ENCODE measurements around the gene NTSR1.

The NTSR1 gene

DNA sequence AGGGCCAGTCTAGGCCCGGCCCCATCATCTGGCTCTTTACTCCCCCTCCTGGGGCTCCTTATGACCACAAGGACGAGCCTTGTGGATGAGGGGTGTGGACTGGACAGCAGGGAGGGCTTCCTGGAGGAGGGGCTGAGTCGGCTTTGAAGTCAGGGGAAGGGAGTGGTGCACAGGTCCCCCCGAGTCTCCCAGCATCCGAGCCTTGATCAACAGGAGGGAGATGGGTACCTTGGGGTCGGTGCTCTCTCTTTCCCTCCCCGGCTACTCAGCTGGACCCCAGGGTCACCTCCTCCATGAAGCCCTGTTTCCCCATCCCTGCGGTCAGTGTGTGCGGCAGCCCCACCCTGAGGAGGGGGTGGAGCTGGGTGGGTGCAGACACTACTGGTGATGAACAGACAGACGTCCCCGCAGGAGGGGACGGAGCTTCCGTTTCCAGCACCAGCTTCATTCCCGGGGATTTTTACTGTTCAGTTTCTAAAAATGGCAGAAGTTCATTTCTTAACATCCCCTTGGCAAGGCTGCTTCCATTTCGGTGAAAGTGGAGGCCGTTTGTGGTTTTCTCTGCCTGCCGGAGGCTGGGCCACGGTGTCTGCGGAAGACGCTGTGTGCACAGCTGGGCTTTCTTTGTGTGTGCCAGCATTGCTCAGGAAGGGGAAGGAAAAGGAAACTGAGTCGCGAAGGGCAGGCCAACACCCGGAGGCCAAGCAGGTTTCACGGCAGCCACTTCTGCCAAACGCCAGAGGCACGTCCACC is 19.6 kb downstream of the NTSR1 start:
- Mint-ChIP-seq H3K27ac (no peak overlapping the region), H3K4me1 (ENCODE audit: low read depth) (peaks cover 6% of the 10 kb centered on the region), H3K27me3 (no peaks in the 10 kb centered on the region), H3K36me3 (ENCODE audit: low read depth) (no peaks in the 10 kb centered on the region), H3K4me3 (no peak overlapping the region), H3K9me3 (no peaks in the 10 kb centered on the region)

DNA sequence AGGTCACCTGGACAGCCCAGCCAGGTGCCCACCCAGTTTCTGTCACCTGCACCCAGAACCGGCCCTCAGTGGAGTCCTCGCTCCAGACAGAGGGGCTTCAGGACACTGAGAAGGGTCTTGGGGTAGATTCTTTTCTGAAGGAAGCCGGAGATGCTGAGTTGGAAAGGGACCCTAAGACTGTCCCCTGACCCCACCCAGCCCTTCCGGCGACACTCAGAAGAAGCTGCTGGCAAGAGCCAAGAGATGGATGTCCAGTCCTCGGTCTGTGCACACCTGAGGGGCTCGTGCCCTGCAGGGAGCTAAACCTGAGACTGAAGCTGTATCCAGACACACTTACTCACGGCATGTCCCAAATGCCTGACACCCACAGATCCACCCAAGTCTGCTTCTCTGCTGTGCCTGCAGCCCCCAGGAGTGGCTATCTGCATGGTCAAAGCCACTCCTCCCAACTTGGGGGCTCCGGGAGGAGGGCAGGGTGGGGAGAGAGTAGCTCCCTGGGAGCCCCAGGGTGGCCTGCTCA is 20.2 kb downstream of the NTSR1 start:
- Mint-ChIP-seq H3K4me1 (ENCODE audit: low read depth) (peaks cover 6% of the 10 kb centered on the region), H3K4me3 (no peak overlapping the region), H3K27ac (no peak overlapping the region), H3K36me3 (ENCODE audit: low read depth) (no peaks in the 10 kb centered on the region), H3K9me3 (no peaks in the 10 kb centered on the region), H3K27me3 (no peaks in the 10 kb centered on the region)

DNA sequence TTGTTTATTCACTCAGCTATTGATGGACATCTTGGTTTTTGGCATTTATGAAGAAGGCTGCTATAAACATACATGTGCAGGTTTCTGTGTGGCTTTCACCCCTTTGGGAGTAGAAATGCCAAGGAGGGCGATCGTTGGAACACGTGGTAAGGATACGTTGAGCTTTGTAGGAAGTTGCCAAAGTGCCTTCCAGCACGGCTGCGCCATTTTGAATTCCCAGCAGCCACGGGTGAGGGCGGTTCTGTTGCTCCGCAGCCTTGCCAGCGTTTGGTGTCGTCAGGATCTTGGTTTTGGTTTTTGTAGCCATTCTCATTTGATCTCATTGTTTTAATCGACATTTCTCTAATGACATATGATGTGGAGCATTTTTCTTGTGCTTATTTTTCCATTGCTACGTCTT is 21.8 kb downstream of the NTSR1 start:
- H3K9me3 Mint-ChIP-seq = no peaks in the 10 kb centered on the region
- H3K4me1 Mint-ChIP-seq (ENCODE audit: low read depth) = peaks cover 10% of the 10 kb centered on the region
- H3K27ac Mint-ChIP-seq = no peak overlapping the region
- H3K27me3 Mint-ChIP-seq = no peaks in the 10 kb centered on the region
- no peaks in the 10 kb centered on the region for H3K36me3 Mint-ChIP-seq (ENCODE audit: low read depth)
- H3K4me3 Mint-ChIP-seq = no peak overlapping the region

DNA sequence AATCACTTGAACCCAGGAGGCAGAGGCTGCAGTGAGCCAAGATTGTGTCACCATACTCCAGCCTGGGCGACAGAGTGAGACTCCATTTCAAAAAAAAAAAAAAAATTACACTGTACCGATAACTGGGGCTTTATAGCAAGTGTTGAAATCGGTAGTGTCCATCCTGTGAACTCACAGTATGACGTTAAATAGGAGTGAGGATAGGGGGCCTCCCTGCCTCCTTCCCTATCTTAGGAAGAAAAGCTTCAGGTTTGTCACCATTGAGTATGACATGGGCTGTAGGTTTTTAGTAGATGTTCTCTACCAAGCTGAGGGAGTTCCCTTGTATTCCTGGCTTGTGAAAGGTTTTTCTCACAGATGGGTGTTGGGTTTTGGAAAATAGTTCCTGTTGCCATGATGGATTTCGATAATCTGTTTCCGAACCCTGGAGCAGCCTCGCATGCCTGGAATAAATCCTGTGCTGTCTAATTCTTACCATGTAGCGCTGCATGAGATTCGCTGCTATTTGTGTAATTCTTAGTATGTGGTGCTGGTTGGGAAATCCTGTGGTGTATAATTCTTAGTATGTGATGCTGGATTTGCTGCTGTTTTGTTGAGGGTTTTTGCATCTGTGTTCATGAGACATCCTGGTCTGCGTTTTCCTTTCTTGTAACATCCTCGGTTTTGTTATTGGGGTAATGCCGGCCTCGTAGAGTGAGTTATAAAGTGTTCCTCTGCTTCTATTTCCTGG is 23.6 kb downstream of the NTSR1 start:
- Mint-ChIP-seq H3K27me3 (no peaks in the 10 kb centered on the region), H3K4me3 (no peak overlapping the region), H3K9me3 (no peaks in the 10 kb centered on the region), H3K36me3 (ENCODE audit: low read depth) (no peaks in the 10 kb centered on the region), H3K27ac (no peak overlapping the region), H3K4me1 (ENCODE audit: low read depth) (peaks cover 10% of the 10 kb centered on the region)

DNA sequence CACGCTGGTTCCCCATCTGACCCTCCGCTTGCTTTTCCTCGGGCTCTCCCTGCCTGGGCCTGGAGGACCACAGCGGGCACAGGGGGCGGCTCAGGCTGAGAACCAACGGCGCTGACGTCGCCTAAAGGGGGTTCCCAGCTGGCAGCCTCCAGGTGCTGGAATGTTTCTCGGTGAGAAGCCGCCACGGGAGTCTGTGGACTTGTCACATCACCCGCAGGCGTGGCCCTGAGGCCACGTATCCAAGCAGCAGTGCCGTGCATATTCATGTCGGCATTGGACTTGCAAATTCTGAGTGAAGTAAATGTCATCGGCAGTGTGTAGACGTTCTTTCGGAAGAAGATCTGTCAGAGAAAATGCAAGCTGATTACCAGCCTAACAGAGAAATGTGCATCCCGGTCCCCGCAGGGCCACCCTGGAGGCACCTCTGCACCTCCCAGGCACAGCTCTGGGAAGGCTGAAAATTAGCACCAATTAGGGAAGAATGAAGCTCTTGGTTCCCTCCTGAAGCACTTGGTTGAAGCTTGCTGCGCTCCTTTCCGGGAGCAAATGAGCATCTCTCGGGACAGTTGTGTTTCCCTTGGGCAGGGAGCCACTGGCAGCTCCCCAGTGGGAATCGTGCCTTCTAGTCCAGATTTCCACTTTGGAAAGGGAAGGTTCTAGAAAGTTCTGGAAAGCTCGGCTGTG is 24.3 kb downstream of the NTSR1 start:
- H3K27ac Mint-ChIP-seq = no peak overlapping the region
- H3K4me3 Mint-ChIP-seq = no peak overlapping the region

DNA sequence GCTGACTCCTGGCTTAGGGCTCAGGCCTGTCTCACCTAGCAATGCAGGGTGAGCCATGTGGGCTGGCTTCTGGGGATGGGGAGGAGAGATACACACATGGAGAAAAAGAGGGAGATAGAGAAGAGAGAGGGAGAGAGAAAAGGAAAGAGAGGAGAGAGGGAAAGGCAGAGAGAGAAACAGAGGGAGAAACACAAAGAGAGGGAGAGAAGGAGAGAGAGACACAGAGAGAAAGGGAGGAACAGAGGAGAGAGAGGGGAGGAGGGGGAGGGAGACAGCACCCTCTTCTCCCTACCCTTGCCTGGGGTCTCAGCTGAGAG is 24.8 kb downstream of the NTSR1 start:
- H3K27ac Mint-ChIP-seq = no peak overlapping the region
- H3K4me3 Mint-ChIP-seq = no peak overlapping the region
- no peaks in the 10 kb centered on the region for H3K36me3 Mint-ChIP-seq (ENCODE audit: low read depth)
- no peaks in the 10 kb centered on the region for H3K27me3 Mint-ChIP-seq
- H3K4me1 Mint-ChIP-seq (ENCODE audit: low read depth) = peaks cover 6% of the 10 kb centered on the region
- H3K9me3 Mint-ChIP-seq = no peaks in the 10 kb centered on the region

More for the DNA sequence above, 24.3 kb downstream of the NTSR1 start:
- peaks cover 10% of the 10 kb centered on the region for H3K4me1 Mint-ChIP-seq (ENCODE audit: low read depth)
- no peaks in the 10 kb centered on the region for H3K36me3 Mint-ChIP-seq (ENCODE audit: low read depth)
- H3K9me3 Mint-ChIP-seq = no peaks in the 10 kb centered on the region
- no peaks in the 10 kb centered on the region for H3K27me3 Mint-ChIP-seq

DNA sequence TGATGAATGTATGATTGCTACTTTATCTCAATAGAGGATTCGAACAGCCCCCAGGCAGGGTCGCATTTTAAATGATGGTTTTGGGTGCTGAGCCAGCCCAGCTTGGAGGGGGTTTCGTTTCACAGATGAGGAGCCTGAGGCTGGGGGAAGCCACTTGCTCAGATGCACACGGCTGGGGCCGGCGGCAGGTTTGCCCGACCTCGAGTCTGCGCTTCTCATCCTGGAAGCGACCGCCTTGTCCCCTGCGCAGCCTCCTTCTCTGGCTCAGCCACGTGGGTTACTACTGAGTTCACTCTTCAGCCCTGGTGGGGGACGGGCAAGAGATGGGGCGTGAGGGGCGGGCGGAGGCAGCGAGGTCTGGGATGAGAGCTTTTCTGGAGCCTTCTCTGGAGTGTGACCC is 25.3 kb downstream of the NTSR1 start:
- Mint-ChIP-seq H3K27me3 (no peaks in the 10 kb centered on the region), H3K27ac (no peak overlapping the region), H3K4me3 (no peak overlapping the region), H3K36me3 (ENCODE audit: low read depth) (no peaks in the 10 kb centered on the region), H3K9me3 (no peaks in the 10 kb centered on the region), H3K4me1 (ENCODE audit: low read depth) (peaks cover 9% of the 10 kb centered on the region)

DNA sequence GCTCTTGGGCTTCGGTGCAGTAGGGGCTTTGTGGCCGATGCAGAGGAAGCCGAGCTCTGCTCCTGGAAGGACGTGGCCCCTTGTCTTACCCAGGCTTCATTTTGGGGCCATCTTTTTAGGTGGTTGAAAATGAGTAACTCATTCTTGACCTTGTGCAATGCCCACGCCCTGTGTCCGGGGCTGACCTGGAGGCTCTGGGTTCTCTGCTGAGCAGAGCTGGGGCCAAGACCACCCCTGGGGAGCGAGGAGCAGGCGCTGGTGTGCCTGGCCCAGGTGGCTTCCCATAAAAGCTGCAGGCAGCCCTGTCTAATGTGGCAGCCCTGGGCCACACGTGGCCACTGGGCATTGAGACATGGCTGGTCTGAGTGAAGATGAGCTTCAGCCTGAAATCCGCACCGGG is 25.7 kb downstream of the NTSR1 start:
- no peak overlapping the region for H3K4me3 Mint-ChIP-seq

DNA sequence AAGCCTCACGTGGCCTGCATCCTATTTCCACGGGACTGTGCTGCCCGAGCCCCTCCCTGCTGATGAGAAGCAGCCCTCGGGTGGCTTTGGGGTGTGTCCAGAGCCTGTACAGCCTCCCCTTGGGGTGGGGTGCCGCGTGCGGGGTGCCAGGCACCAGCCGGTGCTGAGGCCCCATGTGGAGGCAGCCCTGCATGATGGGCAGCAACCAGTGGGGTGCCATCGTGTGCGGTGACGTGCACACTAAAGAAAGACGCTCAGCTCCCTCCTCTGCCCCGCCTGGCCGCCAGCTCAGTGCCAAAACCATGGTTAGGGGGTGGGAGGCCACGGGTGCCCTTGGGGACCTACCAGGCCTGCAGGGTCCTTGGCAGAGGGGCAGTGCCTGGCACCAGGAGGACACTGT is 26.2 kb downstream of the NTSR1 start:
- H3K27ac Mint-ChIP-seq = no peak overlapping the region
- H3K4me3 Mint-ChIP-seq = no peak overlapping the region
- peaks cover 19% of the 10 kb centered on the region for H3K4me1 Mint-ChIP-seq (ENCODE audit: low read depth)
- H3K36me3 Mint-ChIP-seq (ENCODE audit: low read depth) = no peaks in the 10 kb centered on the region
- no peaks in the 10 kb centered on the region for H3K27me3 Mint-ChIP-seq
- H3K9me3 Mint-ChIP-seq = no peaks in the 10 kb centered on the region

More for the DNA sequence above, 25.7 kb downstream of the NTSR1 start:
- Mint-ChIP-seq H3K9me3 (no peaks in the 10 kb centered on the region), H3K27me3 (no peaks in the 10 kb centered on the region), H3K27ac (no peak overlapping the region), H3K36me3 (ENCODE audit: low read depth) (no peaks in the 10 kb centered on the region), H3K4me1 (ENCODE audit: low read depth) (peaks cover 14% of the 10 kb centered on the region)

DNA sequence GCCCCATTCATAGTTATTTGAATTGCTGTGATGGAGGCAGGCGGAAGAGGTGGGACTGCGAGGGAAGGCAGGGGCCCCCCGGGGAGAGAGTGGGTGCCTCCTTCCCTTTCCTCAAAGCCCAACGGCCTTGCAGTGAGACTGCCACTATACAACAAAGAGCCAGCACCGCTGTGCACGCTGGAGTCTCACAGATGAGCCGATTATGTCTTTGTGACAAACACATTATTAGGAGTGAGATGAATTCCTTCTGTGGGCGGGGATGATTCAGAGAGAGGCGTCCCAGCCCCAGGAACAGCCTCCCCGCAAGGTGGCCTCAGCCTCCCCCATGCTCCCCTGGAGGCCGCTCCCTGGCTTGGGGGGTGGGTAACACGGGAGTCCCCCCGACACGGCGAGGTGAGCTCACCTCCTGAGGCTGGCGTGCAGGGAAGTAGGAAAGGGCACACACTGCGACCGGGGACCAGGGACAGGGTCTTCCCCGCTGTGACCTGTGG is 26.7 kb downstream of the NTSR1 start:
- H3K4me3 Mint-ChIP-seq = no peak overlapping the region
- H3K27me3 Mint-ChIP-seq = no peaks in the 10 kb centered on the region
- no peaks in the 10 kb centered on the region for H3K9me3 Mint-ChIP-seq
- H3K4me1 Mint-ChIP-seq (ENCODE audit: low read depth) = peaks cover 24% of the 10 kb centered on the region
- H3K36me3 Mint-ChIP-seq (ENCODE audit: low read depth) = no peaks in the 10 kb centered on the region
- no peak overlapping the region for H3K27ac Mint-ChIP-seq

DNA sequence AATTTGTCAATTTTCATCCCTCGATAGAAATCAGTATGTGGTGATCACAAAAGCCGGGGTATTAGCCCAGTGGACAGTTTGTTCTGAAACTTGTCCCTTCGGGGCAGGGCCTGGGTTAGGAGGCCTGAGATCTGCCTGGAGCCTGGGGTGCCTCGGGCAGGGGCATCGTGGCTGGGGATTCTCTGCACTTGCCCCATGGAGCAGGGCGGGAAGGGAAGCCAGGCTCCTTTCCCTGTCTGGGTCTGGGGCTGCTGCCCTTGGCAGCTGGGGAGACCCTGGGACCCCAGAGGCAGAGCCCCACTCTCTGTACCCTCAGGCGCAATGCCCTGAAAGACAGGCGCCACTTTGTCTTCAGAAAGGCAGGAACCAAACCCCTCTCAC is 27.4 kb downstream of the NTSR1 start:
- H3K4me3 Mint-ChIP-seq = no peak overlapping the region
- no peaks in the 10 kb centered on the region for H3K9me3 Mint-ChIP-seq
- peaks cover 28% of the 10 kb centered on the region for H3K4me1 Mint-ChIP-seq (ENCODE audit: low read depth)
- H3K27me3 Mint-ChIP-seq = no peaks in the 10 kb centered on the region
- H3K36me3 Mint-ChIP-seq (ENCODE audit: low read depth) = no peaks in the 10 kb centered on the region
- H3K27ac Mint-ChIP-seq = no peak overlapping the region

DNA sequence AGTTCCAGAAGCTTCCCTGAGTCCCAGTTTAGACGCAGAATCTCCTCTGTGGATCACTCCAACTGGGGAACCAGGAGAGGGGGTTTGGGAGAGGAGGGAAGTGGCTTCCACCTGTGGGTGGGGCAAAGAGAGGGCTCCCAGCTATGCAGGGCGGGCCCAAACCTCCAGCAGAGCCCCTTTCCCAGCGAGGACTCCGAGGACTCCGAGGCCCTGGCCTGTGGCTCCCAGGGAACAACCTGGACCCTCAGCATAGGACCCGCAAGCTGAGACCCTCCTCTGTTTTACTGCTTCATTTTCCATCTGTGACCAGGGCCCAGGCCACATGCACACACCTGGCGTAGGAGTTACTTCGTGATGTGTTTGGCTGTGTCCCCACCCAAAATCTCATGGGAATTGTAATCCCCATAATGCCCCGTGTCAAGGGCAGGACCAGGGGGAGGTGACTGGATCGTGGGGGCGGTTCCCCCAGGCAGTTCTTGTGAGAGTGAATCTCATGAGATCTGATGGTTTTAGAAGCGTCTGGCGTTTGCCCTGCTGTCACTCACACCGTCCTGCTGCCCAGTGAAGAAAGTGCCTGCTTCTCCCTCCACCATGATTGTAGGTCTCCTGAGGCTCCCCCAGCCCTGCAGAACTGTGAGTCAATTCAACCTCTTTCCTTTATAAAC is 27.9 kb downstream of the NTSR1 start:
- Mint-ChIP-seq H3K27me3 (no peaks in the 10 kb centered on the region), H3K4me3 (no peak overlapping the region), H3K4me1 (ENCODE audit: low read depth) (peaks cover 33% of the 10 kb centered on the region), H3K27ac (no peak overlapping the region), H3K36me3 (ENCODE audit: low read depth) (no peaks in the 10 kb centered on the region), H3K9me3 (no peaks in the 10 kb centered on the region)

DNA sequence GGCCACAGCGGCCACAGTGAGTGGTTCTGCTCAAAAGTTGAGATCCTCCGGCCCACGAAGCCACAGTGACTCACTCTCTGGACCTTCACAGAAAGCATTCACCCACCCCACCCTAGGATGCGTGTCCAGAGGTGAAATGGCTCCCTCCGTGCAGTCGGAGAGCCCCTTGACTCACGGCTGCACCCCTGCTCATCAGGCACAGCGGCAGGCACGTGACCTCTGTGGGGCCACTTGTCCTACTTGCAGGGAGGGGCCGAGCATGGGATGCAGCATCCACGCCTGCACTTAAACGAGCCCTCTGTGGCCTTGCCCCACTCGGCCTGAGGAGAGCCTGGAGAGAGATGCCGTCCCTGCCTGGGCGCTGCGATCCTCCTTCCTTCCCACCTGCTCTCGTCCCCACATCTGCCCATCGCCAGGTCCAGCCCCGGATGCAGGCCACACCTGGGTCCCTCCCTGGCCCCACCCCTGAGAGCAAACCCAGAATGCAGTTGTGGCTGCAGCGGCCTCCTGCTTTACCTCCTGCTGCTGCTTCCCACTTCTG is 28.7 kb downstream of the NTSR1 start:
- no peaks in the 10 kb centered on the region for H3K36me3 Mint-ChIP-seq (ENCODE audit: low read depth)
- no peaks in the 10 kb centered on the region for H3K27me3 Mint-ChIP-seq
- H3K4me1 Mint-ChIP-seq (ENCODE audit: low read depth) = peaks cover 37% of the 10 kb centered on the region
- no peak overlapping the region for H3K27ac Mint-ChIP-seq
- no peak overlapping the region for H3K4me3 Mint-ChIP-seq
- no peaks in the 10 kb centered on the region for H3K9me3 Mint-ChIP-seq

DNA sequence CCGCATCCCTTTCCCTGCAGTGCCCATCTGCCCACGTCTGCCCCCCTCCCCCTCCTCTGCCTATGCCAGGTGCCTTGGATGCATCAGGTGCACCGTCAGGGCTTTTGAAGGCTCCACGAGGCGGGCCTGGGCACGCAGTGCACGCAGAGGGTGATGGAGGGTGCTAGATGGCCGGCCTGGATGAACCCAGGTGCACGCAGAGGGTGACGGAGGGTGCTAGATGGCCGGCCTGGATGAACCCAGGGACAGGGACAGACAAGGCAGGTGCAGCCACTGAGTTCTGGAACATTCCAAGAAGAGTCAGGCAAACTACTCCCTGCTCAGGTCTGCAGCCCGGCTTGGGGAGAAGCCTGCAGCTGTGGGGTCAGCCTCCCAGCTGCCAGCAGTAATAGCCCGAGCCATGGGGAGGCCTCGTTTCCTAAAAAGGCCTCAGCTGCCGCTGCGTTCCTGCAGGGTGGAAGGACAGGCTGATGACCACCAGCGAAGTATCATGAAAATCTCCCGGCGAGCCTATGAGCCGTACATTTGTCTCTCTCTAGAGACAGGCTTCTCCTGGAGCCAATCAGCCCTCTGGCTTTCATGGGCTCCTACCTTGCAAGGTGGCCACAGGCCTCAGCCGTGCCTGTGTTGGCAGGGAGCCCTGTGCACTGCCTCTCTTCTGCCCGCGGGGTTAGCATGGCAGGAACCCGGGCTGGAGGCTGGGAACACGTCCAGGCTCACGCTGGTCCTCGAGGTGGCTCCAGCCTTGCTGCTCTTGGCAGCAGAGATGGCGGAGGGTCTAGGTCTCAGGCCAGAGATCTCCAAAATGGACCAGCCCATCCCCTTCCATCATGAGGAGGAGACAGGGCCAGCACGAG is 29.6 kb downstream of the NTSR1 start:
- Mint-ChIP-seq H3K27ac (no peak overlapping the region), H3K4me1 (ENCODE audit: low read depth) (peaks cover 37% of the 10 kb centered on the region), H3K27me3 (no peaks in the 10 kb centered on the region), H3K4me3 (no peak overlapping the region), H3K9me3 (no peaks in the 10 kb centered on the region), H3K36me3 (ENCODE audit: low read depth) (no peaks in the 10 kb centered on the region)
